CD4-positive, alpha-beta T cell treated with Interferon alpha-2 for 1 hour (primary cell): Measurements from ENCODE around the gene NPM1.
"Not testable (repeated sequence)": the region's sequence is repeated elsewhere in the genome, so short reads cannot be mapped to it uniquely, and the experiment has no call there.

Experiments
- DNase-seq, 2 donors: peaks; one replicate each; pipeline ENCODE4 v3.0.0-alpha.2; 2020 to 2022

NPM1 gene

GRCh38 chr5:171387345-171387969, at the start of gene NPM1:
Gene NPM1, plus strand, starts transcription at chr5:171387849. Its CDS starts 100 bp downstream, at chr5:171387949.
- DNase-seq: peak; percentile 99

- DNase-seq: no peak
Observed at GRCh38 chr5:171340042-171340441, 47.6 kb upstream of the NPM1 start.

- DNase-seq: no peak
Observed at GRCh38 chr5:171340491-171340890, 47.2 kb upstream of the NPM1 start.

- DNase-seq: peak; percentile 23 to 52
Observed at GRCh38 chr5:171342362-171343111, 45.1 kb upstream of the NPM1 start.

- DNase-seq: no peak
Observed at GRCh38 chr5:171344936-171345608, 42.6 kb upstream of the NPM1 start.

- no peak for DNase-seq
Observed at GRCh38 chr5:171351536-171352073, 36.0 kb upstream of the NPM1 start.

- DNase-seq: peak in 1 of 2 donors; percentile 43
Observed at GRCh38 chr5:171355302-171355724, 32.3 kb upstream of the NPM1 start.

GRCh38 chr5:171357843-171358242, 29.8 kb upstream of the NPM1 start:
- DNase-seq: no peak

- not testable (repeated sequence) for DNase-seq
Observed at GRCh38 chr5:171361151-171361550, 26.5 kb upstream of the NPM1 start.

GRCh38 chr5:171363249-171363648, 24.4 kb upstream of the NPM1 start:
- DNase-seq: not testable (repeated sequence)

GRCh38 chr5:171363846-171364245, 23.8 kb upstream of the NPM1 start:
- no peak for DNase-seq

- no peak for DNase-seq
Observed at GRCh38 chr5:171365351-171365750, 22.3 kb upstream of the NPM1 start.

GRCh38 chr5:171366645-171367044, 21.0 kb upstream of the NPM1 start:
- no peak for DNase-seq

GRCh38 chr5:171367424-171368370, 20.0 kb upstream of the NPM1 start:
- no peak for DNase-seq

- no peak for DNase-seq
Observed at GRCh38 chr5:171369056-171369455, 18.6 kb upstream of the NPM1 start.

- no peak for DNase-seq
Observed at GRCh38 chr5:171369898-171370297, 17.8 kb upstream of the NPM1 start.

GRCh38 chr5:171370881-171371280, 16.8 kb upstream of the NPM1 start:
- not testable (repeated sequence) for DNase-seq

GRCh38 chr5:171371326-171371725, 16.3 kb upstream of the NPM1 start:
- DNase-seq: no peak

GRCh38 chr5:171379961-171380360, 7.7 kb upstream of the NPM1 start:
- no peak for DNase-seq

GRCh38 chr5:171384416-171384815, 3.2 kb upstream of the NPM1 start:
- DNase-seq: not testable (repeated sequence)

- DNase-seq: not testable (repeated sequence)
Observed at GRCh38 chr5:171384999-171385398, 2.6 kb upstream of the NPM1 start.

- DNase-seq: no peak
Observed at GRCh38 chr5:171386006-171386671, 1.5 kb upstream of the NPM1 start.
